Testis (tissue), 3 donors: ENCODE results near the gene KLHL42. TPM values are rescaled to one million over a fixed set of nuclear protein-coding genes. Genes with fewer than 3 reads are reported as not detected.

Experiments
- DNase-seq: peaks from one replicate; pipeline ENCODE4 v3.0.0-alpha.2; 2019
- H3K27ac ChIP-seq, 2 donors: fragments of 200-600 bp; sonication (generic); one replicate each; pipeline ENCODE4 v1.5.1; 2019
- H3K27me3 ChIP-seq: fragments of 200-600 bp; sonication (generic); one replicate; pipeline ENCODE4 v1.5.1; 2019
- H3K36me3 ChIP-seq: fragments of 200-600 bp; sonication (generic); one replicate; pipeline ENCODE4 v1.5.1; 2017; ENCODE audit warnings: low read depth; ENCODE audit errors: missing control alignments
- H3K4me1 ChIP-seq: fragments of 200-600 bp; sonication (generic); one replicate; pipeline ENCODE4 v1.5.1; 2019
- H3K4me3 ChIP-seq, 2 donors: fragments of 200-600 bp; sonication (generic); one replicate each; pipeline ENCODE4 v1.5.1; 2017 to 2019
- H3K9me3 ChIP-seq: fragments of 200-600 bp; sonication (generic); one replicate; pipeline ENCODE4 v1.5.1; 2017
- CTCF ChIP-seq, 3 experiments: fragments of 450-650 bp in 2 of 3; fragments of 200-600 bp in 1 of 3; sonication (generic) in 1 of 3; IDR thresholded peaks; one replicate each; pipeline ENCODE4 v1.5.1; 2016 to 2019; ENCODE audit warnings: antibody characterized with exemption in 3 of 3, mild to moderate bottlenecking in 2 of 3, moderate library complexity in 1 of 3
- POLR2A ChIP-seq: fragments of 450-650 bp; IDR thresholded peaks from one replicate; pipeline ENCODE4 v1.6.1; 2017; ENCODE audit warnings: antibody characterized with exemption, mild to moderate bottlenecking, moderate library complexity
- WGBS, 2 donors: methylation state at CpG; one replicate each; pipeline ENCODE4 v1.1.5; 2018; 5-methylcytosine and 5-hydroxymethylcytosine counted together
- intact Hi-C: fragments of 100-400 bp; cut with DNase I; formaldehyde crosslinking; loops from one replicate; pipeline ENCODE4 v1.15.1; 2023; ENCODE audit warnings: low total_unique reads
- polyA plus RNA-seq: library from polyadenylated mRNA; stranded (reverse); fragments of 350-450 nt; fragmentation: Illumina TruSeq; extraction: RNeasy Lipid Tissue Mini Kit (QIAGEN cat#74804); gene quantifications from one replicate; pipeline ENCODE4 v1.2.3, GENCODE V29; 2014; ENCODE audit warnings: low read depth, low replicate concordance; ENCODE audit not compliant: insufficient read depth
- total RNA-seq, 2 donors: library from RNA; depleted of rRNA; stranded (reverse); fragments of >200 nt; gene quantifications; one replicate each; pipeline ENCODE4 v1.2.3, GENCODE V29; 2016

KLHL42 gene
- total and polyA plus RNA-seq, 3 donors from 2014 or later = 23.7 to 87.8 (median 65.1) TPM

- no peak for DNase-seq
- Histone ChIP-seq H3K4me3 (no peak overlapping the region), H3K27me3 (no peaks in the 10 kb centered on the region), H3K27ac (no peak overlapping the region), H3K4me1 (peaks cover 15% of the 10 kb centered on the region), H3K9me3 (no peaks in the 10 kb centered on the region), H3K36me3 (no peaks in the 10 kb centered on the region)
- TF ChIP-seq POLR2A (no peak), CTCF (IDR thresholded peaks at IDR 0.05) (no peak)
- 76 to 85% methylated on average over 12 of the region's 12 CpGs for WGBS, 2 donors
- intact Hi-C loops = no loop called here
Measured at GRCh38 chr12:27824126-27824842, 44.3 kb downstream of the KLHL42 start.

- TF ChIP-seq CTCF (IDR thresholded peaks at IDR 0.05) (no peak), POLR2A (no peak)
- intact Hi-C loops = no loop called here
Measured at GRCh38 chr12:27826076-27826475, 46.0 kb downstream of the KLHL42 start.

GRCh38 chr12:27828196-27828595 lies 48.2 kb downstream of the KLHL42 start:
- 88 to 95% methylated on average over 3 of the region's 3 CpGs for WGBS, 2 donors
- intact Hi-C loops = no loop called here
- H3K9me3 ChIP-seq = no peaks in the 10 kb centered on the region

More at GRCh38 chr12:27826076-27826475, 46.0 kb downstream of the KLHL42 start:
- H3K4me1 ChIP-seq = peaks cover 4% of the 10 kb centered on the region
- no peaks in the 10 kb centered on the region for H3K27me3 ChIP-seq
- H3K9me3 ChIP-seq = no peaks in the 10 kb centered on the region
- H3K4me3 ChIP-seq = no peak overlapping the region
- 83 to 100% methylated on average over 1 of the region's 1 CpG for WGBS, 2 donors
- no peak for DNase-seq
- no peaks in the 10 kb centered on the region for H3K36me3 ChIP-seq
- H3K27ac ChIP-seq = no peak overlapping the region

GRCh38 chr12:27838543-27839185 lies 58.6 kb downstream of the KLHL42 start:
- Histone ChIP-seq H3K9me3 (no peaks in the 10 kb centered on the region), H3K27me3 (no peaks in the 10 kb centered on the region), H3K4me1 (peaks cover 10% of the 10 kb centered on the region), H3K4me3 (no peak overlapping the region), H3K27ac (no peak overlapping the region), H3K36me3 (no peaks in the 10 kb centered on the region)
- WGBS, 2 donors = 51 to 54% methylated on average over 2 of the region's 2 CpGs
- DNase-seq = no peak
- intact Hi-C loops = no loop called here
- TF ChIP-seq CTCF (IDR thresholded peaks at IDR 0.05) (no peak), POLR2A (no peak)

More at GRCh38 chr12:27828196-27828595, 48.2 kb downstream of the KLHL42 start:
- Histone ChIP-seq H3K27ac (no peak overlapping the region), H3K27me3 (no peaks in the 10 kb centered on the region), H3K36me3 (no peaks in the 10 kb centered on the region), H3K4me1 (no peaks in the 10 kb centered on the region), H3K4me3 (no peak overlapping the region)
- DNase-seq = no peak
- TF ChIP-seq POLR2A = no peak
- TF ChIP-seq CTCF (IDR thresholded peaks at IDR 0.05) = no peak
